ENCODE results near the gene LMNTD1.
A peak's percentile ranks its signal among the peaks of the same experiment; 100 is the strongest.
"Not testable (repeated sequence)": the region's sequence is repeated elsewhere in the genome, so short reads cannot be mapped to it uniquely, and the experiment has no call there.

The LMNTD1 gene

GRCh38 chr12:25491396-25492325, 61.4 kb downstream of the LMNTD1 start:
- DNase-seq (ENCODE audit: low read depth in 1 of 2, low spot score in 1 of 2), result no peak

GRCh38 chr12:25488956-25489870, 63.9 kb downstream of the LMNTD1 start:
- not testable (repeated sequence) for DNase-seq (ENCODE audit: low read depth in 1 of 2, low spot score in 1 of 2)

- DNase-seq (ENCODE audit: low read depth in 1 of 2, low spot score in 1 of 2), result no peak
Observed at GRCh38 chr12:25482625-25483024, 70.5 kb downstream of the LMNTD1 start.

- DNase-seq (ENCODE audit: low read depth in 1 of 2, low spot score in 1 of 2), result no peak
Observed at GRCh38 chr12:25480145-25480544, 72.9 kb downstream of the LMNTD1 start.

- no peak for DNase-seq (ENCODE audit: low read depth in 1 of 2, low spot score in 1 of 2)
Observed at GRCh38 chr12:25477217-25477616, 75.9 kb downstream of the LMNTD1 start.

GRCh38 chr12:25472453-25472852, 80.6 kb downstream of the LMNTD1 start:
- DNase-seq (ENCODE audit: low read depth in 1 of 2, low spot score in 1 of 2), result no peak

- DNase-seq (ENCODE audit: low read depth in 1 of 2, low spot score in 1 of 2), result no peak
Observed at GRCh38 chr12:25469861-25470260, 83.2 kb downstream of the LMNTD1 start.

GRCh38 chr12:25469368-25469767, 83.7 kb downstream of the LMNTD1 start:
- no peak for DNase-seq (ENCODE audit: low read depth in 1 of 2, low spot score in 1 of 2)

GRCh38 chr12:25463521-25463920, 89.6 kb downstream of the LMNTD1 start:
- no peak for DNase-seq (ENCODE audit: low read depth in 1 of 2, low spot score in 1 of 2)

GRCh38 chr12:25463005-25463404, 90.1 kb downstream of the LMNTD1 start:
- no peak for DNase-seq (ENCODE audit: low read depth in 1 of 2, low spot score in 1 of 2)

- DNase-seq (ENCODE audit: low read depth in 1 of 2, low spot score in 1 of 2), result no peak
Observed at GRCh38 chr12:25459541-25459951, 93.5 kb downstream of the LMNTD1 start.

GRCh38 chr12:25458047-25458552, 95.0 kb downstream of the LMNTD1 start:
- DNase-seq (ENCODE audit: low read depth in 1 of 2, low spot score in 1 of 2), result no peak

GRCh38 chr12:25456474-25456873, 96.6 kb downstream of the LMNTD1 start:
- DNase-seq (ENCODE audit: low read depth in 1 of 2, low spot score in 1 of 2), result no peak

- DNase-seq (ENCODE audit: low read depth in 1 of 2, low spot score in 1 of 2), result no peak
Observed at GRCh38 chr12:25455696-25456095, 97.4 kb downstream of the LMNTD1 start.

- no peak for DNase-seq (ENCODE audit: low read depth in 1 of 2, low spot score in 1 of 2)
Observed at GRCh38 chr12:25449007-25449406, 104.1 kb downstream of the LMNTD1 start.

GRCh38 chr12:25447046-25447445, 106.0 kb downstream of the LMNTD1 start:
- DNase-seq (ENCODE audit: low read depth in 1 of 2, low spot score in 1 of 2), result no peak

GRCh38 chr12:25438638-25439037, 114.4 kb downstream of the LMNTD1 start:
- no peak for DNase-seq (ENCODE audit: low read depth in 1 of 2, low spot score in 1 of 2)

GRCh38 chr12:25436206-25437030, 116.7 kb downstream of the LMNTD1 start:
- peak in 1 of 2 donors; percentile 20 for DNase-seq (ENCODE audit: low read depth in 1 of 2, low spot score in 1 of 2)

- no peak for DNase-seq (ENCODE audit: low read depth in 1 of 2, low spot score in 1 of 2)
Observed at GRCh38 chr12:25435431-25435830, 117.7 kb downstream of the LMNTD1 start.

- DNase-seq (ENCODE audit: low read depth in 1 of 2, low spot score in 1 of 2), result no peak
Observed at GRCh38 chr12:25434515-25434914, 118.6 kb downstream of the LMNTD1 start.

All from activated CD4-positive, alpha-beta T cell treated with anti-CD3 and anti-CD28 coated beads, Interleukin-2, amount 50 U/mL, for 24 hours (primary cell).